GM18498 (cell line): ENCODE measurements around the gene RCVRN.
"Not testable (repeated sequence)": the region's sequence is repeated elsewhere in the genome, so short reads cannot be mapped to it uniquely, and the experiment has no call there.

Source experiments
- ATAC-seq: cut with Tn5 transposase; IDR thresholded peaks from one replicate; pipeline ENCODE4 v1.9.1; 2021; ENCODE audit warnings: mild to moderate bottlenecking, moderate library complexity; ENCODE audit not compliant: unreplicated experiment

Gene RCVRN

DNA sequence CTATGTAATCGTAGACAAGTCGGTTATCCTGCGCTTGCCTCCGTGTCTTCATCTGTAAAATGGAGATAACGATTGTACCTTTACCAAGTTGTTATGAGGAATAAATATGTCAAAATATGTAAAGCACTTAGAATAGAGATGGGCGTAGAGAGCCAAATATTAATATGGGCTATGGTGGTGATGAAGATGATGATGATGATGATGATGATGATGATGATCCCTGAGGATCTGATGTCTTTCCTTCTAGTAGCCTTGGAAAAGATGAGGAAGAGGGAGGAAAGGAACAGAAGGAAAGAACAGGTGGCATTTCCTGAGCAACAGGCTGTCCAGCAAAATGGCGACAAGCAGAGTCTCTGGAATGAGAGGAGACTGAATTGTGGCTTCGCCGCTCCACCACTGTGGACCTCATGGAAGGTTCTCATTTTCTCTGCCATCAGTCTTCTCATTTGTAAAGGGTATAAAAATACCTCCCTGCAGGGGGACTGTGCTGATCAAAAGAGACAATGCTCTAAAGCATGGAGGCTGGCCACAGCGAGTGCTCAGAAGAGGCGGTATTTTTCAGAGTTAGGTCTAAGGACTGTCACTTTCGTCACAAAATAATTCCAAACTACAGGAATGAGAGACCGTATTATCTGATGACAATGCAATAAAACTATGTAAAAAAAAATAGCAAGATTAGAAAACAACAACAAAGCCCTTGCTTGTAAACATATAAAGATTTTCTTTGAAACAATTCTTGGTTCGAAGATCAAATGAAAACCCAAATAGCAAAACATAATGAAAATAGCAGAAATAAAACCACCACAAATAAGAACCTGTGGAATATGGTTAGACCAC lies 17.2 kb upstream of the RCVRN start:
- ATAC-seq, result no peak

DNA sequence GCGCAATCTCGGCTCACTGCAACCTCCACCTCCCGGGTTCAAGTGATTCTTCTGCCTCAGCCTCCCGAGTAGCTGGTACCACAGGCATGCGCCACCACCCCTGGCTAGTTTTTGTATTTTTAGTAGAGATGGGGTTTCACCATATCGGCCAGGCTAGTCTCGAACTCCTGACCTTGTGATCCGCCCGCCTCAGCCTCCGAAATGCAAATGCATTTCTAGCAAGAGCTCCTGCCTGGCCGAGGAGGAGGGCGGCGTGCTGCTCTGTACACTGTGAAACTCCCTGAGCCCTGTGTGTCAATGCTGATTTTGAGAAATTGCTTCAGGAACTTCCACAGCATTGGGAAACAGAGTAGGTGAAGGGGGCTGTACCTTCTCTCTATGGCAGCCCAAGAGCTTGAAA lies 16.1 kb upstream of the RCVRN start:
- ATAC-seq, result not testable (repeated sequence)

DNA sequence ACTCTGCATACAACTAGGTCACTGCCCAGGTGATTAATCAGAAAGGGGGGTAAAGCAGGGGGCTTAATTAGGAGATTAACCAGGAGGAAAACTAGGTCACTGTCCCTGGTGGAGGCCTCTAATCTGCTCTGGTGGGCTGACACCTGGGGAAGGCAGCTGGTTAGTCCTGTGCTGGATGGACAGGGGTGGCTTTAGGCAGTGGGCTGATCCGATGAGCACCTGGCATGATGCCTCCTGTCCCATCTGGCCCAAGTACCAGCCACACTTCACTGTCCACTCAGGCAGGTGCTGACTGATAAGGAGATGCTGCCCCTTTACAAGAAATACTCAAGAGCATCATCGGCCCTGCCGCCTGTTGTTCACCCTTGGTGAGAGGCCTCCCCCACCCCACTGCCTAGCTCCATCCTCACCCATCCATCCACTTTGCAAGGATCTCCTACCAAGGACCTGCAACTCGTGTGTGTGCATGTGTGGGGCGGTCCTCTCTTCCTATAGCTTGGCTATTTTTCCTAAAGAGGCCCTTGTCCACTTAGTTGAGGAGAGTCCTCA lies 13.8 kb upstream of the RCVRN start:
- no peak for ATAC-seq

DNA sequence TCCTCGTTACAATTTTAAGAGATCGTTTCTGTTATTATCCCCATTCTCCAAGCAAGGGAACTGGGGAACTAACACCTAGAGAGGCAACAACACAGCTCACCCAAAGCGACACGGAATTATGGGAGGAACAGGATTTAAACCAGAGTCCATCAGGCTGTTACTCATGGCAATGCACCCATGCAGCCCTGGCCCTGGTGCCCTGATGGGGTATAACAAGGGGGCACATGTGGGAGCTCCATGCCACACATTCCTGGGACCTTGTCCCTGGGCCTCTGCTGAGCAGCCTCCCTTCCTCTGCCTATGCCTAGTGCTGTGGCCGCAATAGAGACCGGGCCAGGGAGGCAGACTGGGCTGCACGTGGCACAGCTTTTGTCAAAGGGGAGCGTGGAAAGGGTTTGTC lies 13.3 kb upstream of the RCVRN start:
- ATAC-seq, result no peak

DNA sequence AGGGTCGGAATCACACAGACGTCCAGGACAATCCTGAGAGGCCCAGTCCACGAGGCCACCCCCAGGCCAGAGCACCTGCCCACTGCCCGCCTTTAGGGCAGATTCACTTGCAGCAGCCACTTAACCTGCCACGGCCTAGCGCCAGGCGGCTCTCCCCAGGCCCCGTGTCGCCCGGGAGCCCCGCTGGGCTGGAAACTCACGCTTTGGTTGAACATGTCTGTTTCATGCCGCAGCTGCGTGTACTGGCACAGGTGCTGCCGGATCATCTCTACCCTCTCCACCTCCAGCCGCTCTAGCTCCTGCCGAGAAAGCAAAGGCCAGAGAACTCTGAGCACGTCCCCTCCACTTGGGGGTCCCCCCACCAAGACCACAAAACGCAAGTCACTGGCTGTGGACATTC lies 12.7 kb upstream of the RCVRN start:
- ATAC-seq, result no peak

DNA sequence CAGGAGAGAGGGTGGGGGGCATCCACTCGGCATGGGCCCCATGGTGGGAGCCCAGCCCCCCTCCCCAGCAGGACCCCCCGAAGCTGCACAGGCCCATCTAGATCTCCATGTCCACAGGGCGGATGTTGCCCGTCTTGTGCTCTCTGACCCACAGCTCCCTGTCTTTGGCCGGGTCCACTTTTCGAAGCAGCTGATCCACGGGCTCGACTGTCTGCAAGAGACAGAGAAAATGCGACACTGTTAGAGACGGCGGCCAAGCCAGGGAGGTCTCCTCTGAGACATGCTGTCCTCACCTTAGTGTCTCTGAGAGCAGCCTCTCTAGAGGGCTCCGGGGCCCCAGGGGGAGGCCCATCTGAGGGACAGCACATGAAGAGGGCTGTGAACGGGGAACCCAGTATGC lies 12.1 kb upstream of the RCVRN start:
- no peak for ATAC-seq

DNA sequence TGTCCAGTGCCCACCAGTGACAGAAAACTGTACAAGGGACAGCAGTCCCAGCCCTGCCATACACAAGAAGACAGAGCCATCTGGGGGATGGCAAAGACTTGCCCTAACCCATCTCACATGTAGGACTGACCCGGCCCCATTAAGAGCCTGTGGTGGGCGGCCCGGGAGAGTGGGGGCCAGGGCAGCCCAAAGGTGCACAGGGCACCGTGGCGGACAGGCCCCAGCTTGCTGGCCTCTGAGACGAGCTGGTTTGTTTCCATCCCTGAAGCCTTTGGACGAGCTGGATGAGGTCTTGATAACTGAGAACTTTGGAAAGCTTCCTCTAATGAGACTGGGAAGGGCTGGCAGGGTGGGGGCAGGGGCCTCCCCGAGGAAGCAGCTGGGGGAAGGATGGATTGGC lies 11.0 kb upstream of the RCVRN start:
- no peak for ATAC-seq

DNA sequence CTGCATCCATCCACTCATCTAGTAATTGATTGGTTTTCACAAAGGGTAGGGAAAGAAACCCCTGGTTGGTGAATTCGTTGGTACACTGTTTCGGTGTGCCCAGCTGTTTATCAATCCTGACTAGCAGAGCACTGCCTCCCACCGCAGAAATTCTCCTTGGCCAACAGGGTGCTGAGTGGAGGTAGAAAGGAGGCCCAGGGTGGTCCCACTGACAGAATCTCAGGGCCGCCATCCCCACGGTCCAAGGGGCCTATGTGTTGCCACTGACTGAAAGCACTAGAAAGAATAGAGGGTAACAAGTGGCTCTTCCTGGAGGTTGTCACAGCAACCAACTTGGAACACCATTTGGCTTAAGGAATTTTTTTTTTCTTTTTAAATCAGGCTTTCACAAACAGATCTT lies 8.4 kb upstream of the RCVRN start:
- no peak for ATAC-seq

DNA sequence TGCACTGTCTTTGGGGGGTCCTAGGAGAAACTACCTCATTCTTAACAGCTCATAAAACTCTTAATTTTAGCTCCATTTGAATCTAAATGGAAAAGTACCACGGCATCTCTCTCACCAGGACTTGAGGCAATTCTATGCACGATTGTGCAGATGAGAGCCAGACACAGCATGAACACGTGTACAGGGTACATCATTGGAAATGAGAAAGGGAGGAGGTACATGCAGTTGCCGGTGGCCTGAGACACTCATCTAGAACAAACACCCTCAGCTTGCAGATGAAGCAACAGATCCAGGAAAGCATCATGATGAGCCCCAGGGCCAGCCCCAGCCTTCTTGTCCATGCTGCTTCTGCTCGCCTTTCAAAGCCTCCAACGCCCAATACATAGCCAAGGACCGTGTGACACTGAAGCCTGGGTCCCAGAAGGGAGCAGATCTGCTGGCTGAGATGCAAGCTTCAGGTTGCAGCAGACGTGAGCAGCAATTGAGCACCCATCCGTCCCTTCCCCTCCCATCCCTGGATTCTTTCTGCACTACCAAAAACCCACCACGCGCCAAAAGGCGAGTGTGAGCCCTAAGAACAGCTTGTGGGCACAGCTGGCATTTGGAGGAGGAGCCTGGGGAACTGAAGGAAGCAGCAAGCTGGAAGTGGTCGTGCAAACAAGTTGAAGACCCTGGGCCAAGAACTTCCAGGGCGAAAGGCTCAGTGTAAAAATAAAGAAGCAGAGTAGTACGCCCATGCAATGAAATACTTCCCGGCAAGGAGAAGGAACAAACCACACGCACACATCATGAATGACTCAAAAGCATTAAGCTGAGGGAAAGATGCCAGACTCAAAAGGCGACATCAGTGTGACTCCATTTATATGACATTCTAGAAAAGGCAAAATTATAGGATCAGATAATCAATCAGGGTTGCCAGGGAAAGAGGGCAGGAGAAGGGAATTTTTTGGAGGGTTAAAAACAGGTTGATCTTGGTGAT lies 7.3 kb upstream of the RCVRN start:
- ATAC-seq, result no peak

DNA sequence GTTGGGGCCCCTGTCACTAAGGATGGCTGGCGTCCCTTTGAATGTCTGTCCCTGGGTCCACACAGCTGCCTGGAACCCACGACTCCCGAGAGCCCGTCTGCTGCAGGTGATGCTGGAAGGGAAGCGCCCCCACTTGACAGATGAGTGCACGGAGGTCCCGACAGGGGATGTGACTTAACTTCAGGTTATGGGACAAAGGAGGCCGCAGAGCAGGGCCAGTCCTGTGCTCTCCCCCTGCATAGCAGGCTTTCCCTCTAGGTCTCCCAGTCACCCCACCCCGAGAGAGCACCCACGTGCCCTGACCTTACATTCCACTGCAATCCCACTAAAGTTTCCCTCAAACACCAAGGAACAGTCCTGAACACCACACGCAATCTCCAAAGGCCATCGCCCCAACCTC lies 6.0 kb upstream of the RCVRN start:
- ATAC-seq, result no peak

DNA sequence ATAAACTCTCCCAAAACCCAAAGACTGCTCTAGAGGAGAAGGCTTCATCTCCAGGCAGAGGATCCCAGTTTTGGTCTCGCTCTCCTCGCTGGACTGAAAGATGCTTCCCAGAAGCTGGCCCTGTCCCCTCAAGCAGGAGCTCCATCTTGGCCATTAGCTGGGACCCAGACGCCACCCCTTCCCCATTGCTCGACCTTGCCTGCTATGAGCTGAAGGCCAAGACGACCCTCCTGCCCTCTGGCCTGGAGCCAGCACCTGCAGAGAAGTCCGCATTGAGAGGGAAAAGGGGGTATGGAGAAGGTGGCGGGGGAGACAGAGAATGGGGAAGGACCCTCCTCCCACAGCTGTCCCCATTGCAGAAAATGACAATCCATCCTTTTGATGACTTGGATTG lies 3.6 kb upstream of the RCVRN start:
- no peak for ATAC-seq

DNA sequence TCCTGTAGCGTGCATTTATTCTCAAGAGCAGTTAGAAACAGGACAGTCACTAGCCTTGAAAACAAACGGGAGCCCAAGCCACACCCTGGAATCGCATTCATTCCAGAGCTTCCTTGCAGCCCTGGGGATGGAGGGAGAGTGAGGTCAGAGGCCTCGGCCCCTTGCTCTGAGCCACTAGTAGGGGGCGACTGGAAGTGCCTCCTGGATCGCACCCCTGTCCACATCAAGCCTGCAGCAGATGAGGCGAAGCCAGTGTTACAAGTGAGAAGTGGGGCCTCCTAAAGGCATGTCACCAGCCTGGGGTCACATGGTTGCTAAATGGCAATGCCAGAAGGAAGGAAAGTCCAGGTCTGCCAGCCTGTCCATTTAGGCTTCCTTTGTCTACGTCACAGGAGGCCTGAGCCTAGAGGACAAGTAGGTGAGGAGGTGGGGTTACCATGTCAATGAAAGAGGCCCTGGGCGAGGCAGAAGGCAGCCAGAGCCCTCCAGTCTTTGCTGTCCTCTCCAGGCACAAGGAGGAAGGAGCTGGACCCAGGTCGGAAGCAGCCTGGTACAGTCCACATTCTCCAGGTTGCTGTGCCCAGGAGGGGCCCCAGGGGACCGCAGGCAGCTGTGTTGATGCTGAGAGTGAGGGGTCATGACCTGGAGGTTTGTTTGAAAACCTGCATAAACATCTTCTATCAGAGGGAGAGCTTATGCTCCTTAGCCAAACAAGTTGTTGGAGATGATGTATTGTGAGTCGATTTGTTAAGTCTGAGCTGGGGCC lies 3.0 kb upstream of the RCVRN start:
- no peak for ATAC-seq

DNA sequence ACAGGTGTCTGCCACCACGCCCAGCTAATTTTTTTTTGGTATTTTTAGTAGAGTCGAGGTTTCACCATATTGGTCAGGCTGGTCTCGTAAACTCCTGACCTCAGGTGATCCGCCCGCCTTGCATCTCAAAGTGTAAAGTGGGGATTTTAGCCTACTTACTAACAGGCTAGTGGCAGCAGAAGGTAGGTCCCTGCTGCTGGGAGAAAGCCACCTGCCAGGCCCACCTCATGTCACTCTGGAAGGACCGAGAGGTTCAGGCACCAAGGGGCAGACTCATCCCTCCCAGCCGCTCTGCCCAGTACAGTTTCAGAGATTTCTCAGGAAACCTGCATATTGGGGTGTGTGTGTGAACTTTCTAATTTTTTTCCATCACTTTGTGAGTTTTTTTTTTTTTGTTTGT lies 2.1 kb upstream of the RCVRN start:
- no peak for ATAC-seq

DNA sequence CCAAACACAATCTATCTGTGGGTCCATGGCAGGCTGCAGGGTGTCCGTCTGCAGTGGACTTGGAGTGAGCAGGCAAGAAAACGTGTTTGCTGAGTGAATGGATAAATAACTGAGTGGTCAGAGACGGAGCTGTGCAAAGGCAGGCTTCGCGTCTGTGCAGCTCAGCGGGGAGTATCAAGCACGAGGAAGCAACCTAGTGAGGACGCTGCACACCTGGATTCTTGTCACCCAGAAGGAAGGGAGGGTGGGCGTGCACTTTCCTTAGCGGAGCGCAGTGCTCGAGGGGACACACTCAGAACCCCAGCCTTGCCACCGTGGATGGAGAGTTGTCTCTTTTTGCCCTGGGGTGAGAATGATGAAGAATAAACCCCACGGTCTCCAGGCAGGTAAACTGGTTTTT lies 1.5 kb upstream of the RCVRN start:
- no peak for ATAC-seq

DNA sequence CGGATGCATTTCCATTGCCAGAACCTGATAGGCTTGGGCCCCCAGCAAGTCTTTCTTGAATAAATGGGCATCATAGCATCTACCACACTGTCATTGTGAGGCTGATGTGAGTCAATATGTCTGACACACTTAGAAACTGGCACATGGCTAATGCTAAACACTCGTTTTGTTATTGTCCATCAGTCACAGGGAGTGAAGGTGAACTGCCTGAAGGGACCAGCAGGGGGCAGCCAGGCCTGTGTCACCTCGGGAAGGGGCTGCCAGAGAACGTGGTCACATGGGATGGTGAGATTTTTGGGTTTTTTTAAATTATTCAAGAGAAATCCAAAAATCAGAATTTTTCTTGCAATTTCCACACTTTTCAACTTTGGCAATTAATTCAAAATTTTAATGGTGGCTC lies 831 bp upstream of the RCVRN start:
- ATAC-seq, result peak; percentile 57

DNA sequence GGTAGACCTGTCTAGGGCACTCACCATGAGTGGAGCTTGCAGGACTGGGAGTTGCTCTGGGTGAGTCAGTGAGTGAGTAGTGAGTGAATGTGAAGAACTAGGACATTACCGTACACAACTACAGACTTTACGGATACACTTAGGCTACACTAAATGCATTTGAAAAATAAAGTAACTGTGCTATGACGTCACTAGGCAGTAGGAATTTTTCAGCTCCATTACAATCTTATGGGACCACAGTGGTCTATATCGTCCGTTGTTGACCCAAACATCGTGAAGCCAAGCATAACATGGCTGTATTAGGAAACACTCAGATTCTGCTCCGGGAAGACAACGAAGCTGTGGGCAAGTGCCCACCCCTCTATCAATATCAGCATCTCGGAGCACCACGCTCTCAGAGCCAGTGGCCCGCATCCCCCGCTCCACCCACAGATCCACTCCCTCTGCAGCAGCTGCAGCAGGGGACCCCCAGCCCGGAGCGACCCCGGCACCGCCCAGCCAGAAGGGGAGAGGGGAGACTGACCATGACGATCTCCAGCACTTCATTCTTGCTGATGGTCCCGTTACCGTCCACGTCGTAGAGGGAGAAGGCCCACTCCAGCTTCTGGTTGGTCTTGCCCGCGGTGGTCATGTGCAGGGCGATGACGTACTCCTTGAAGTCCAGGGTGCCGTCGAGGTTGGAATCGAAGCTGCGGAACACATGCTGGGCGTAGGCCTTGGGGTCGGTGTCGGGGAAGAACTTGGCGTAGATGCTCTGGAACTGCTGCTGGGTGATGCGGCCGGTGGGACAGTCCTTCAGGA lies 594 bp downstream of the RCVRN start:
- no peak for ATAC-seq

DNA sequence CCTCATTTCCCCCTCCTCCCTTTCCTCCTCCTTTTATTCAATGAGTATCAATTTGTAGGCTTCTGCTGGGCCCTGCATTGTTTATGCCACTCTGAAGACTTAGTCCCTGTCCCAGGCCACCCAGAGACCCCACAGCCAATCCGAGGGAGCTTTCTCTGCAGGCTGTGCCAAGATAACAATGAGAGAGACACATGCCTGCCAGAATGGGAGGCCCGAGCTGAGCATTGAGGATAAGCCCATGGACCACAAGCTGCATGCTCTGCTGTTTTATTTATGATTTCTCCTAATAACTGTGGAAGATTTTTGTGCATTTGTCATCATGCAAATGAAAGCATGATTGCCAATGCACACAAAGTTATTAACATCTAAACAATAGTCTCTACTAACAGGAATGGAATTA lies 3.0 kb downstream of the RCVRN start:
- no peak for ATAC-seq

DNA sequence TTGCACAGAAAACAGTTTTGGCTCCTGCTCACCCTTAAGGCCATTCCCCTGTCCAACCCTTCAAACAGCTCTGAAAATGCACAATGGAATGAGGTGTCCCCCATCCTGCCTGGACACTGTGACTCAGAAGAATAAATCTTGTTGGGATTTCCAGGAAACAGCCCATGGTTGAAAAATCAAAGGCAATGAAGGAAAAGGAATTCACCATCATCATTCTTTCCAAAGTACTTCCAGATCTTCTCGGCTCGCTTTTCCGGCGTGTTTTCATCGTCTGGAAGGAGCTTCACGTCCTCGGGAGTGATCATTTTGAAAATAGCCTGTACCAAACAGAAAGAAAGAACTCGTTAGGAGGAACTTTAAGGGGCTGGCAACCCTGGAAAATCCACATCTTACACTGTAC lies 4.3 kb downstream of the RCVRN start:
- ATAC-seq, result no peak

DNA sequence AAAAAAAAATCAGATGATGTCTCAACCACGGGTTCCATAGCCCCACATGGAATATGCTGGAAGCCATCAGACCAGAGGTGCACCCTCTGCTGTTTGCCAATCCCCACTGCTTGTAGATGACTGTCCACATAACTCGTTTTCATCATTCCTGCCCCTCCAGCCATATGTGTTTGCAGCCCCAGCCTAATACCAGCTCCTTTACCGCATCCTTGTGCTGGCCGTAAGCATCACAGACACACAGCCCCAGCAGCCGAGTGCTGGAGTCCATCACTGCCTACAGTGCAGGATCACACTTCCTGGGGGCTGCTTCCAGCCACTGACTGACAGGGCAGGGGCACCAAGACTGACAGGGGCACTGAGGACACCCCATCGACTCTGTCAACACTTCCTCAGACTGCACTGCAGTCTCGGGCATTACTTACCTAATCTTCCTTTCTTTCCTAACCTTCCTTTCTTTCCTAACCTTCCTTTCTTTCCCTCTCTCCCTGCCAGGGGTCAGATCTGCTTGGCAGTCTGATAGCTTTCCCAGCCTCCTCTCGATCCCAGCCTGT lies 5.0 kb downstream of the RCVRN start:
- no peak for ATAC-seq
